Measurements from ENCODE around the gene MAP4K2.

DNA sequence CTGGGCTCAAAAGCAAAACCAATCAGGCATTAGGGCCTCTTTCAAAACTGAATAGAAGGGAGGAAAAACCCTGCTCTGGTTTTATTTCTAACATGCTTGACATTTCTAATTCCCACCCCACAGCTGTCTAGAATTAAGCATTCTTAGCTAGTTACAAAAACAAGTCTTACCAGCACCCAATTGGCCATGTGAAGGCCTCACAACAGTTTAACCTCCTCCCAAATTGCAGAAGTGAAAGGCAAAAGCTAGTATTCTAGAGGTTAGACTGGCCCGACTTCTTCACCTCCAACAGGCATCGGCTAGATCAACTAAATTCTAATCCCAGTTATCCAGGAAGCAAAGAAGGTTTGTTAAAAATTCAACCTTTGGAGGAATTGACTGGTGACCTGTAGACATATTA lies 31.2 kb downstream of the MAP4K2 start:
- TF ChIP-seq POLR2AphosphoS5 (IDR thresholded peaks at IDR 0.05; ENCODE audit: low read depth) (no peak), EZH2 (IDR thresholded peaks at IDR 0.05; ENCODE audit: low read depth, unreplicated experiment) (no peak), ZNF331 (CRISPR knock-in tag; IDR thresholded peaks at IDR 0.05; ENCODE audit: low read depth) (no peak), EZH2phosphoT487 (IDR thresholded peaks at IDR 0.05; ENCODE audit: unreplicated experiment) (no peak), CREB1 (CRISPR knock-in tag; IDR thresholded peaks at IDR 0.05; ENCODE audit: low read depth) (no peak), NANOG (IDR thresholded peaks at IDR 0.05; ENCODE audit: borderline replicate concordance) (no peak), JUNB (IDR thresholded peaks at IDR 0.05; ENCODE audit: unreplicated experiment) (no peak)
- TF ChIP-seq, protein P1, sequence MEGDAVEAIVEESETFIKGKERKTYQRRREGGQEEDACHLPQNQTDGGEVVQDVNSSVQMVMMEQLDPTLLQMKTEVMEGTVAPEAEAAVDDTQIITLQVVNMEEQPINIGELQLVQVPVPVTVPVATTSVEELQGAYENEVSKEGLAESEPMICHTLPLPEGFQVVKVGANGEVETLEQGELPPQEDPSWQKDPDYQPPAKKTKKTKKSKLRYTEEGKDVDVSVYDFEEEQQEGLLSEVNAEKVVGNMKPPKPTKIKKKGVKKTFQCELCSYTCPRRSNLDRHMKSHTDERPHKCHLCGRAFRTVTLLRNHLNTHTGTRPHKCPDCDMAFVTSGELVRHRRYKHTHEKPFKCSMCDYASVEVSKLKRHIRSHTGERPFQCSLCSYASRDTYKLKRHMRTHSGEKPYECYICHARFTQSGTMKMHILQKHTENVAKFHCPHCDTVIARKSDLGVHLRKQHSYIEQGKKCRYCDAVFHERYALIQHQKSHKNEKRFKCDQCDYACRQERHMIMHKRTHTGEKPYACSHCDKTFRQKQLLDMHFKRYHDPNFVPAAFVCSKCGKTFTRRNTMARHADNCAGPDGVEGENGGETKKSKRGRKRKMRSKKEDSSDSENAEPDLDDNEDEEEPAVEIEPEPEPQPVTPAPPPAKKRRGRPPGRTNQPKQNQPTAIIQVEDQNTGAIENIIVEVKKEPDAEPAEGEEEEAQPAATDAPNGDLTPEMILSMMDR (conservative IDR thresholded peaks at IDR 0.05; ENCODE audit: low read depth in 2 of 2), result no peak
- TF ChIP-seq, protein P2, sequence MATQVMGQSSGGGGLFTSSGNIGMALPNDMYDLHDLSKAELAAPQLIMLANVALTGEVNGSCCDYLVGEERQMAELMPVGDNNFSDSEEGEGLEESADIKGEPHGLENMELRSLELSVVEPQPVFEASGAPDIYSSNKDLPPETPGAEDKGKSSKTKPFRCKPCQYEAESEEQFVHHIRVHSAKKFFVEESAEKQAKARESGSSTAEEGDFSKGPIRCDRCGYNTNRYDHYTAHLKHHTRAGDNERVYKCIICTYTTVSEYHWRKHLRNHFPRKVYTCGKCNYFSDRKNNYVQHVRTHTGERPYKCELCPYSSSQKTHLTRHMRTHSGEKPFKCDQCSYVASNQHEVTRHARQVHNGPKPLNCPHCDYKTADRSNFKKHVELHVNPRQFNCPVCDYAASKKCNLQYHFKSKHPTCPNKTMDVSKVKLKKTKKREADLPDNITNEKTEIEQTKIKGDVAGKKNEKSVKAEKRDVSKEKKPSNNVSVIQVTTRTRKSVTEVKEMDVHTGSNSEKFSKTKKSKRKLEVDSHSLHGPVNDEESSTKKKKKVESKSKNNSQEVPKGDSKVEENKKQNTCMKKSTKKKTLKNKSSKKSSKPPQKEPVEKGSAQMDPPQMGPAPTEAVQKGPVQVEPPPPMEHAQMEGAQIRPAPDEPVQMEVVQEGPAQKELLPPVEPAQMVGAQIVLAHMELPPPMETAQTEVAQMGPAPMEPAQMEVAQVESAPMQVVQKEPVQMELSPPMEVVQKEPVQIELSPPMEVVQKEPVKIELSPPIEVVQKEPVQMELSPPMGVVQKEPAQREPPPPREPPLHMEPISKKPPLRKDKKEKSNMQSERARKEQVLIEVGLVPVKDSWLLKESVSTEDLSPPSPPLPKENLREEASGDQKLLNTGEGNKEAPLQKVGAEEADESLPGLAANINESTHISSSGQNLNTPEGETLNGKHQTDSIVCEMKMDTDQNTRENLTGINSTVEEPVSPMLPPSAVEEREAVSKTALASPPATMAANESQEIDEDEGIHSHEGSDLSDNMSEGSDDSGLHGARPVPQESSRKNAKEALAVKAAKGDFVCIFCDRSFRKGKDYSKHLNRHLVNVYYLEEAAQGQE (IDR thresholded peaks at IDR 0.05; ENCODE audit: unreplicated experiment), result no peak
